Duodenal mucosa (tissue), 2 donors: ENCODE data around the gene SPRYD3.

Experiments
- H3K27ac ChIP-seq: one replicate; pipeline ENCODE4 v1.7.0; 2013; ENCODE audit warnings: low read depth, low read length
- H3K27me3 ChIP-seq, 2 donors: one replicate each; pipeline ENCODE4 v1.7.0; 2013; ENCODE audit warnings: low read length in 2 of 2, control low read depth in 1 of 2; ENCODE audit not compliant: insufficient read depth in 2 of 2, control insufficient read depth in 1 of 2
- H3K36me3 ChIP-seq, 2 donors: one replicate each; pipeline ENCODE4 v1.7.0; 2013; ENCODE audit warnings: low read length in 2 of 2, control low read depth in 1 of 2; ENCODE audit not compliant: insufficient read depth in 2 of 2, control insufficient read depth in 1 of 2
- H3K4me1 ChIP-seq, 2 donors: one replicate each; pipeline ENCODE4 v1.7.0; 2013; ENCODE audit warnings: low read length in 2 of 2, control low read depth in 1 of 2; ENCODE audit not compliant: insufficient read depth in 2 of 2, control insufficient read depth in 1 of 2
- H3K4me3 ChIP-seq, 2 donors: one replicate each; pipeline ENCODE4 v1.7.0; 2013; ENCODE audit warnings: low read length in 2 of 2, low read depth in 1 of 2
- H3K9ac ChIP-seq, 2 donors: one replicate each; pipeline ENCODE4 v1.7.0; 2013; ENCODE audit warnings: low read length in 2 of 2, low read depth in 1 of 2
- H3K9me3 ChIP-seq, 2 donors: one replicate each; pipeline ENCODE4 v1.7.0; 2013; ENCODE audit warnings: low read length in 2 of 2, control low read depth in 1 of 2; ENCODE audit not compliant: control insufficient read depth in 1 of 2

The SPRYD3 gene

GRCh38 chr12:53068811-53069585, 10.2 kb downstream of the SPRYD3 start:
- Histone ChIP-seq H3K36me3 (peaks cover 22 to 55% of the 10 kb centered on the region in 2 donors), H3K4me3 (no peak overlapping the region), H3K4me1 (peaks cover 9 to 24% of the 10 kb centered on the region in 2 donors), H3K9ac (no peak overlapping the region), H3K27me3 (no peaks in the 10 kb centered on the region), H3K27ac (no peak overlapping the region), H3K9me3 (no peaks in the 10 kb centered on the region)

- no peaks in the 10 kb centered on the region for H3K27me3 ChIP-seq
- no peak overlapping the region for H3K9ac ChIP-seq
- H3K4me1 ChIP-seq = peaks cover 13 to 24% of the 10 kb centered on the region in 2 donors
- H3K4me3 ChIP-seq = no peak overlapping the region
- H3K27ac ChIP-seq = no peak overlapping the region
- H3K36me3 ChIP-seq = peaks cover 22 to 59% of the 10 kb centered on the region in 2 donors
- H3K9me3 ChIP-seq = no peaks in the 10 kb centered on the region
Measured at GRCh38 chr12:53067993-53068770, 11.0 kb downstream of the SPRYD3 start.

DNA sequence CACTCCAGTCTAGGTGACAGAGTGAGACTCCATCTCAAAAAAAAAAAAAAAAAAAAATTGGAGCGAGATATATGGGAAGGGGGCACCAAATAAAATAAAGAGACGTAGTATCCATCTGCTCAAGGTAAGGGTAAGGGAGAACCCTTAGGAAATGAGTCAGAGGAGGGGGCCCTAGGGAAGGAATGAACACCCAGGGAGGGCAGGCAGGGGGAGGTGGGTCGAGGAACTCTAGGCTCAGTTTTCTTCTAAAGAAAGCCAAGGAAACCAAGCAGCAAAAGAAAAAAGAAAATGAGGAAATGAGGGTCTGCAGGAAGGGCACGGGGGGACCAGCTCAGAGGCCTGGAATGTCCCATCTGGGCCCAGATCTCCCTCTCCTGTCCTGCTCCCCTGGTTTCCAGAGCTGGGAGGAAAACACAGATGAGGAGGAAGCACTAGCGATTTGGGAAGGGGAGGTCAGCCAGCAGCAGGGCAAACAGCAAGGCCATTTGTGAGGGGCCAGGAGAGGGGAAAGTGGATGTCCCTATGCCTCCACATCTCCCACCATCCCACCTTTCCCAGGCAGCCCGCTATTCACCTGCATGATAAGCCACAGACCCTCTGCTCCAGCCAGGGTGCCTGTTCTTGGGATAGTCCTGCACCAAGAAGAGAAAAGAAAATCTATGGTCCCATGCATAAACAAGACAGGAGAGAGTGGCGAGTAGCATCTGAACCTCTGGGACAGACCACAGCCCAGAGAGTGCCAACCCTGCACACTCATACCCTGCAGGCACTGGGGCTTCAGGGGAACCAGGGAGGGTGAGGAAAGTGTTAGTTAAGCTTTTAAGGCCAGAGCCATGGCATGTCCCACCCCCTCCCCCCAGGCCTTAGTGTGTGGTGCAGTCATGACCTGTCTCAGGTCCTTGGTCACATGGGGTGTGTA, 11.9 kb downstream of the SPRYD3 start:
- Histone ChIP-seq H3K36me3 (peaks cover 22 to 55% of the 10 kb centered on the region in 2 donors), H3K9ac (no peak overlapping the region), H3K4me3 (no peak overlapping the region), H3K9me3 (no peaks in the 10 kb centered on the region), H3K4me1 (peaks cover 16 to 17% of the 10 kb centered on the region in 2 donors), H3K27me3 (no peaks in the 10 kb centered on the region), H3K27ac (no peak overlapping the region)

DNA sequence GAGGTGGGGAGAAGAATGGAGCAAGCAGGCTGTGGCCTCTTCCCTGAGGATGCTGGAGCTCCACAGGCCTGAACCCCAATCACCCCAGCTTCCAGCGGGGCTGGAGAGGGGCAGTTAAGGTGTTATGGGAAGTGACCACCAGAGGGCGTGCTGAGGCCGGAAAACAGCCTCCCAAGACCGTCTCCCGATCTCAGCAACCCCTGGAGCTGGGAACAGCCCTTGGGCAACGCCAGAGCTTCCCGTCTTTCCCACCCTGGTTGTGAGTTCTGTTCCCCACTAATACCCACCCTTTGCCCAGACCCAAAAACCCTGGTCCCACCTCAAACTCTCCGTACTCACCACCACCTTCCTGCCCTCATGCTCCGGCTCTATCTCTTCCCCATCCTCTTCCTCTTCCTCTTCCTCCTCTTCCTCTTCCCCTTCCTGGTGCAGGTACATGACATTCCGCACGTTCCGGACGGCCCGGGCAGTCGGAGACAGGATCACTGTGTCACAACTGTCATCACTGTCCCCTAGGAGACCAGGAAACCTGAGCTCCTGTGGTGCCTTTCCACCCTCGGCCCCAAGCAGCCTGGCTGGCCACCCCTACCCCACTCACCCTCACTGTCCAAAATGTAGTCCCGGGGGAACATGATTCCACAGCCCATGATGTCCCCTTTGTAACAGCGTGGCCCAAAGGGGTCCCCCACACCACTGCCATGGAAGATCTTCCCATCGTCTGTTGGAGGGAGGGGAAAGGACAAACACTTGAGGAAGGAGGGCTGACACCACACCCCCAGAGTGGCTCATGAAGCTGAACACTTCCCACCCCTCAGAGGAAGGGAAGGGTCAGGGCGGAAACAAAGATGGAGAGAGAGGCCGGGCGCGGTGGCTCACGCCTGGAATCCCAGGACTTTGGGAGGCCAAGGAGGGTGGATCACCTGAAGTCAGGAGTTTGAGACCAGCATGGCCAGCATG, 12.9 kb downstream of the SPRYD3 start:
- H3K27ac ChIP-seq = peak overlapping the region; percentile 61
- H3K9me3 ChIP-seq = no peaks in the 10 kb centered on the region
- peaks cover 15 to 22% of the 10 kb centered on the region in 2 donors for H3K4me1 ChIP-seq
- H3K27me3 ChIP-seq = no peaks in the 10 kb centered on the region
- H3K36me3 ChIP-seq = peaks cover 22 to 53% of the 10 kb centered on the region in 2 donors
- no peak overlapping the region for H3K4me3 ChIP-seq
- peak overlapping the region in 1 of 2 donors; percentile 24 for H3K9ac ChIP-seq

GRCh38 chr12:53065470-53065869, 13.7 kb downstream of the SPRYD3 start:
- peaks cover 17 to 46% of the 10 kb centered on the region in 2 donors for H3K36me3 ChIP-seq
- H3K4me3 ChIP-seq = no peak overlapping the region
- no peak overlapping the region for H3K27ac ChIP-seq
- peaks cover 21 to 30% of the 10 kb centered on the region in 2 donors for H3K4me1 ChIP-seq
- no peaks in the 10 kb centered on the region for H3K9me3 ChIP-seq
- H3K9ac ChIP-seq = no peak overlapping the region
- H3K27me3 ChIP-seq = no peaks in the 10 kb centered on the region

DNA sequence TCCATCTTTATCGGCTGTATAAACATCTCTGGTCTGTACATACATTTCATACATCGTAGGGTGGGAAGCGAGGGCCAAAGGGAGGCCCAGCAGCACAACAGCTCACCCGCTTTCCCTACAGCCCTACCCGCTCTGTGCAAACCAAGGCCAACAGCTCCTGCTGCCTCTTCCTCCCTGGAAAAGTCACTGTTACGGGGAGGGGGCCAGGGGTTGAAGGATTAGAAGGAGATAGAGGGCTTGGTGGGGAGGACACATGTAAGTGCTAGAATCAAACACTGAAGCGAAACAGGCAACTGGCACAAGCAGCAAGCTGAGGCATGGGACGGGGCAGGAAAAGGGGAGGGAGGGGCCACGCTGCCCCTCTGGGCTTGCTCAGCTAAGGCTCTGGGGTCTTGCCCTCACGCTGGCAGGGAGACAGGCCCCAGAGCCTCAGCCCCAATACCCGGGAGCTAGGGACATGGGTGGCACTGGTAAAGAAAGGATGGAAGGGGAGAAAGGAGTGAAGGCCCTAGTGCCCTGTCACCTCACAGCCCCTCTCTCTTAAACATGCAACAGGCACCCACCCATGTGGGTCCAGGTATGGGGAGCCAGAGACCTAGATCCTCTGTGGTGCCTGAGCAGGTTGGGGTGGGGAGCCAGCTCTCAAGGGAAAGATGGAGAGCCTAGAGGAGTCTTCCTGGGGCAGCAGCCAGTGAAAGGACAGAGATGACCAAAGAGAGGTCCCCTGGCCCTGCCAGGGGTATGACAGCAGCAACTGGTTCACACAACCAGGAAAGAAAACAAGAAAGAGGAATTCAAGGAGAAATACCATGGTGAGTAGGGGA, 14.4 kb downstream of the SPRYD3 start:
- Histone ChIP-seq H3K9ac (no peak overlapping the region), H3K4me3 (no peak overlapping the region), H3K9me3 (no peaks in the 10 kb centered on the region), H3K4me1 (peaks cover 22 to 35% of the 10 kb centered on the region in 2 donors), H3K27me3 (no peaks in the 10 kb centered on the region), H3K36me3 (peaks cover 11 to 46% of the 10 kb centered on the region in 2 donors), H3K27ac (no peak overlapping the region)

- Histone ChIP-seq H3K36me3 (peaks cover 11 to 45% of the 10 kb centered on the region in 2 donors), H3K4me3 (no peak overlapping the region), H3K9me3 (no peaks in the 10 kb centered on the region), H3K27ac (no peak overlapping the region), H3K4me1 (peaks cover 22 to 35% of the 10 kb centered on the region in 2 donors), H3K9ac (no peak overlapping the region), H3K27me3 (no peaks in the 10 kb centered on the region)
Measured at GRCh38 chr12:53063708-53064612, 15.2 kb downstream of the SPRYD3 start.
